Limb (tissue), 2 donors: ENCODE results near the gene PDHX.
"Not testable (repeated sequence)": the region's sequence is repeated elsewhere in the genome, so short reads cannot be mapped to it uniquely, and the experiment has no call there.

Experiments used
- DNase-seq, 2 donors: peaks; one replicate each; pipeline ENCODE4 v3.0.0-alpha.2; 2016; ENCODE audit errors: extremely low spot score in 2 of 2

Gene PDHX

GRCh38 chr11:34910817-34911216 is 5.6 kb upstream of the PDHX start:
- DNase-seq: no peak

GRCh38 chr11:34911676-34912075 is 4.7 kb upstream of the PDHX start:
- no peak for DNase-seq

GRCh38 chr11:34913556-34913955 is 2.9 kb upstream of the PDHX start:
- not testable (repeated sequence) for DNase-seq

- peak in 1 of 2 donors; percentile 40 for DNase-seq
Observed at GRCh38 chr11:34915136-34916014, 1.0 kb upstream of the PDHX start.

- peak in 1 of 2 donors; percentile 22 for DNase-seq
Observed at GRCh38 chr11:34916843-34917770, 689 bp downstream of the PDHX start.

- no peak for DNase-seq
Observed at GRCh38 chr11:34921156-34921555, 4.7 kb downstream of the PDHX start.

GRCh38 chr11:34924714-34925113 is 8.3 kb downstream of the PDHX start:
- DNase-seq: no peak

GRCh38 chr11:34926101-34926830 is 9.8 kb downstream of the PDHX start:
- DNase-seq: peak in 1 of 2 donors; percentile 67

GRCh38 chr11:34926831-34927132 is 10.4 kb downstream of the PDHX start:
- DNase-seq: no peak

- DNase-seq: no peak
Observed at GRCh38 chr11:34928268-34928959, 12.0 kb downstream of the PDHX start.

GRCh38 chr11:34928960-34929680 is 12.7 kb downstream of the PDHX start:
- no peak for DNase-seq

- no peak for DNase-seq
Observed at GRCh38 chr11:34929794-34930763, 13.7 kb downstream of the PDHX start.

GRCh38 chr11:34936945-34937629 is 20.7 kb downstream of the PDHX start:
- no peak for DNase-seq

GRCh38 chr11:34938611-34939010 is 22.2 kb downstream of the PDHX start:
- DNase-seq: no peak

GRCh38 chr11:34940026-34940677 is 23.7 kb downstream of the PDHX start:
- no peak for DNase-seq

GRCh38 chr11:34941688-34942087 is 25.3 kb downstream of the PDHX start:
- DNase-seq: no peak

- no peak for DNase-seq
Observed at GRCh38 chr11:34944692-34945091, 28.3 kb downstream of the PDHX start.

GRCh38 chr11:34948696-34949095 is 32.3 kb downstream of the PDHX start:
- no peak for DNase-seq
